ENCODE results near the gene CPLX4. TPM values are rescaled to one million over a fixed set of nuclear protein-coding genes. Genes with fewer than 3 reads are reported as not detected.

CPLX4 gene
- total RNA-seq, 1 experiment from 2014 or later: not detected

- no peak for DNase-seq (ENCODE audit: low spot score)
Observed at GRCh38 chr18:59306640-59307039, 11.8 kb downstream of the CPLX4 start.

- no peak for DNase-seq (ENCODE audit: low spot score)
Observed at GRCh38 chr18:59305295-59305694, 13.2 kb downstream of the CPLX4 start.

GRCh38 chr18:59303656-59304195, 14.7 kb downstream of the CPLX4 start:
- DNase-seq (ENCODE audit: low spot score): no peak

GRCh38 chr18:59303006-59303405, 15.4 kb downstream of the CPLX4 start:
- no peak for DNase-seq (ENCODE audit: low spot score)

- DNase-seq (ENCODE audit: low spot score): no peak
Observed at GRCh38 chr18:59301929-59302328, 16.5 kb downstream of the CPLX4 start.

GRCh38 chr18:59300676-59301285, 17.7 kb downstream of the CPLX4 start:
- no peak for DNase-seq (ENCODE audit: low spot score)

GRCh38 chr18:59298871-59299270, 19.6 kb downstream of the CPLX4 start:
- DNase-seq (ENCODE audit: low spot score): no peak

GRCh38 chr18:59293317-59293716, 25.1 kb downstream of the CPLX4 start:
- no peak for DNase-seq (ENCODE audit: low spot score)

- DNase-seq (ENCODE audit: low spot score): no peak
Observed at GRCh38 chr18:59286341-59286740, 32.1 kb downstream of the CPLX4 start.

GRCh38 chr18:59282341-59282740, 36.1 kb downstream of the CPLX4 start:
- no peak for DNase-seq (ENCODE audit: low spot score)

GRCh38 chr18:59279722-59280121, 38.7 kb downstream of the CPLX4 start:
- no peak for DNase-seq (ENCODE audit: low spot score)

- no peak for DNase-seq (ENCODE audit: low spot score)
Observed at GRCh38 chr18:59279193-59279592, 39.3 kb downstream of the CPLX4 start.

- DNase-seq (ENCODE audit: low spot score): no peak
Observed at GRCh38 chr18:59278793-59279192, 39.7 kb downstream of the CPLX4 start.

- no peak for DNase-seq (ENCODE audit: low spot score)
Observed at GRCh38 chr18:59276047-59276446, 42.4 kb downstream of the CPLX4 start.

- no peak for DNase-seq (ENCODE audit: low spot score)
Observed at GRCh38 chr18:59275406-59275949, 43.0 kb downstream of the CPLX4 start.

- DNase-seq (ENCODE audit: low spot score): no peak
Observed at GRCh38 chr18:59274533-59274928, 43.9 kb downstream of the CPLX4 start.

GRCh38 chr18:59273759-59274532, 44.5 kb downstream of the CPLX4 start:
- no peak for DNase-seq (ENCODE audit: low spot score)

GRCh38 chr18:59272891-59273758, 45.3 kb downstream of the CPLX4 start, which contains the start of gene RAX:
Gene RAX (minus strand): TSS chr18:59273454. CDS start chr18:59273206, 248 bp downstream.
- DNase-seq (ENCODE audit: low spot score): no peak

- DNase-seq (ENCODE audit: low spot score): no peak
Observed at GRCh38 chr18:59272221-59272888, 46.1 kb downstream of the CPLX4 start.

- no peak for DNase-seq (ENCODE audit: low spot score)
Observed at GRCh38 chr18:59271606-59272220, 46.7 kb downstream of the CPLX4 start.
